Caco-2 (cell line): Measurements from ENCODE around the gene TMED8. TPM values are rescaled to one million over a fixed set of nuclear protein-coding genes. Genes with fewer than 3 reads are reported as not detected.

Source experiments
- BruUV-seq: library from RNA; stranded (reverse); fragments of 400-500 nt; replicated peaks from 2 replicates; lab custom pipeline; 2021; lab: Mats Ljungman, UMichigan
- CTCF ChIA-PET: fragments of 300-600 bp; sonication (Branson Sonifier 250); formaldehyde crosslinking; loops from one replicate; lab custom pipeline; 2022; ENCODE audit warnings: antibody characterized with exemption; lab: Charles Lee
- POLR2A ChIA-PET: fragments of 300-600 bp; sonication (Branson Sonifier 250); formaldehyde crosslinking; loops from one replicate; lab custom pipeline; 2022; ENCODE audit warnings: antibody characterized with exemption; lab: Charles Lee
- DNase-seq, 2 experiments: peaks; one replicate each; pipeline versions ENCODE4 v3.0.0 to v3.0.0-alpha.2; 2020 to 2022
- H3K27me3 ChIP-seq: replicated peaks from 2 replicates; pipeline ENCODE4 v1.6.0; 2011; ENCODE audit warnings: low read length; ENCODE audit not compliant: control insufficient read depth, insufficient read depth
- H3K36me3 ChIP-seq: 2 replicates; pipeline ENCODE4 v1.5.1; 2011; ENCODE audit warnings: low read length; ENCODE audit not compliant: control insufficient read depth, insufficient read depth
- H3K4me1 ChIP-seq: fragments of 250-450 bp; sonication (Bioruptor Pico); 2 replicates; pipeline ENCODE4 v1.5.1; 2020; ENCODE audit warnings: mild to moderate bottlenecking
- H3K4me3 ChIP-seq: 2 replicates; pipeline ENCODE4 v1.5.1; 2011; ENCODE audit warnings: low read depth, mild to moderate bottlenecking, control low read depth, low read length
- H3K9me3 ChIP-seq: fragments of 250-450 bp; sonication (Bioruptor Pico); 2 replicates; pipeline ENCODE4 v1.5.1; 2020; ENCODE audit warnings: mild to moderate bottlenecking, moderate library complexity
- H3K27ac Mint-ChIP-seq: one replicate; pipeline ENCODE4 v1.8.0; 2022; ENCODE audit warnings: mixed read lengths; ENCODE audit not compliant: unreplicated experiment
- H3K27me3 Mint-ChIP-seq: one replicate; pipeline ENCODE4 v1.8.0; 2022; ENCODE audit warnings: mixed read lengths; ENCODE audit not compliant: insufficient read depth, unreplicated experiment
- H3K36me3 Mint-ChIP-seq: one replicate; pipeline ENCODE4 v1.8.0; 2022; ENCODE audit warnings: mild to moderate bottlenecking, mixed read lengths; ENCODE audit not compliant: insufficient read depth, unreplicated experiment
- H3K4me1 Mint-ChIP-seq: one replicate; pipeline ENCODE4 v1.8.0; 2022; ENCODE audit warnings: low read depth, mixed read lengths; ENCODE audit not compliant: unreplicated experiment
- H3K4me3 Mint-ChIP-seq: one replicate; pipeline ENCODE4 v1.8.0; 2022; ENCODE audit warnings: mild to moderate bottlenecking, moderate library complexity, mixed read lengths; ENCODE audit not compliant: unreplicated experiment
- H3K9me3 Mint-ChIP-seq: one replicate; pipeline ENCODE4 v1.8.0; 2022; ENCODE audit warnings: mixed read lengths; ENCODE audit not compliant: unreplicated experiment
- CTCF ChIP-seq, 2 experiments: fragments of 200-600 bp in 1 of 2; IDR thresholded peaks; 1 replicate in 1 of 2; 2 replicates in 1 of 2; pipeline versions ENCODE4 v1.5.1 to v1.8.0; 2011 to 2022; ENCODE audit warnings: antibody characterized with exemption in 1 of 2, control low read depth in 1 of 2, inconsistent platforms in 1 of 2, low read depth in 1 of 2, low read length in 1 of 2, mild to moderate bottlenecking in 1 of 2, moderate library complexity in 1 of 2; ENCODE audit not compliant: insufficient read depth in 1 of 2, severe bottlenecking in 1 of 2, unreplicated experiment in 1 of 2
- intact Hi-C: fragments of 100-400 bp; cut with micrococcal nuclease; formaldehyde crosslinking; loops from one replicate; pipeline ENCODE4 v1.10.0; 2022; ENCODE audit not compliant: unreplicated experiment
- total RNA-seq: library from RNA; stranded (reverse); gene quantifications from 2 replicates; pipeline ENCODE4 v1.2.3, GENCODE V29; 2022

Gene TMED8
- total RNA-seq, 1 experiment from 2014 or later, result 14.1 TPM

GRCh38 chr14:77409131-77409533 is 32.2 kb upstream of the TMED8 start:
- Mint-ChIP-seq H3K27ac (no peak overlapping the region), H3K4me1 (no peaks in the 10 kb centered on the region), H3K4me3 (no peak overlapping the region), H3K9me3 (no peaks in the 10 kb centered on the region), H3K27me3 (no peaks in the 10 kb centered on the region), H3K36me3 (no peaks in the 10 kb centered on the region)
- Histone ChIP-seq H3K4me1 (no peaks in the 10 kb centered on the region), H3K27me3 (no peaks in the 10 kb centered on the region), H3K36me3 (no peaks in the 10 kb centered on the region), H3K4me3 (no peak overlapping the region), H3K9me3 (no peaks in the 10 kb centered on the region)
- peak; percentile 38 to 42 for DNase-seq
- intact Hi-C loops, result loop anchor here (2.0 kb wide), 1 partner anchor 82 kb away; no protein-coding TSS in a partner anchor
- POLR2A ChIA-PET, result no interaction called here
- CTCF ChIA-PET, result interaction anchor here (0.5 to 1.3 kb wide), 5 partner anchors 32 to 108 kb away, joined by 3 to 6 read pairs (median 3); partner anchors contain the start of genes SAMD15 and TMED8
- peak; percentile 45 to 61 for TF ChIP-seq CTCF (IDR thresholded peaks at IDR 0.05; ENCODE audit: insufficient read depth in 1 of 2, low read depth in 1 of 2, low read length in 1 of 2, severe bottlenecking in 1 of 2, unreplicated experiment in 1 of 2)
- BruUV-seq, result no TSS peak

GRCh38 chr14:77407158-77407557 is 30.3 kb upstream of the TMED8 start:
- Mint-ChIP-seq H3K27me3 (no peaks in the 10 kb centered on the region), H3K4me1 (no peaks in the 10 kb centered on the region), H3K9me3 (no peaks in the 10 kb centered on the region), H3K27ac (no peak overlapping the region), H3K36me3 (no peaks in the 10 kb centered on the region), H3K4me3 (no peak overlapping the region)
- intact Hi-C loops, result no loop called here
- no peak for TF ChIP-seq CTCF (IDR thresholded peaks at IDR 0.05; ENCODE audit: insufficient read depth in 1 of 2, low read depth in 1 of 2, low read length in 1 of 2, severe bottlenecking in 1 of 2, unreplicated experiment in 1 of 2)
- ChIA-PET CTCF (interaction anchor here (0.6 kb wide), 1 partner anchor 629 kb away, joined by 4 read pairs; no protein-coding TSS in a partner anchor), POLR2A (no interaction called here)
- Histone ChIP-seq H3K4me1 (no peaks in the 10 kb centered on the region), H3K9me3 (no peaks in the 10 kb centered on the region), H3K4me3 (no peak overlapping the region), H3K36me3 (no peaks in the 10 kb centered on the region), H3K27me3 (no peaks in the 10 kb centered on the region)
- no peak for DNase-seq
- no TSS peak for BruUV-seq

GRCh38 chr14:77406718-77407117 is 29.8 kb upstream of the TMED8 start:
- no peak for TF ChIP-seq CTCF (IDR thresholded peaks at IDR 0.05; ENCODE audit: insufficient read depth in 1 of 2, low read depth in 1 of 2, low read length in 1 of 2, severe bottlenecking in 1 of 2, unreplicated experiment in 1 of 2)
- no peaks in the 10 kb centered on the region for H3K4me1 Mint-ChIP-seq
- CTCF ChIA-PET, result no interaction called here
- no peak overlapping the region for H3K27ac Mint-ChIP-seq
- intact Hi-C loops, result no loop called here
- H3K9me3 ChIP-seq, result no peaks in the 10 kb centered on the region
- no peak overlapping the region for H3K4me3 ChIP-seq
- BruUV-seq, result no TSS peak
- H3K27me3 ChIP-seq, result no peaks in the 10 kb centered on the region
- H3K9me3 Mint-ChIP-seq, result no peaks in the 10 kb centered on the region
- no peak overlapping the region for H3K4me3 Mint-ChIP-seq
- no peaks in the 10 kb centered on the region for H3K36me3 ChIP-seq
- POLR2A ChIA-PET, result no interaction called here
- no peaks in the 10 kb centered on the region for H3K27me3 Mint-ChIP-seq
- DNase-seq, result no peak
- H3K36me3 Mint-ChIP-seq, result no peaks in the 10 kb centered on the region
- H3K4me1 ChIP-seq, result no peaks in the 10 kb centered on the region
